ENCODE measurements around the gene EPHB1.

The EPHB1 gene

GRCh38 chr3:134794950-134795745 lies at the start of gene EPHB1:
Gene EPHB1 (plus strand): TSS chr3:134795260.
- DNase-seq, result peak; percentile 91

DNA sequence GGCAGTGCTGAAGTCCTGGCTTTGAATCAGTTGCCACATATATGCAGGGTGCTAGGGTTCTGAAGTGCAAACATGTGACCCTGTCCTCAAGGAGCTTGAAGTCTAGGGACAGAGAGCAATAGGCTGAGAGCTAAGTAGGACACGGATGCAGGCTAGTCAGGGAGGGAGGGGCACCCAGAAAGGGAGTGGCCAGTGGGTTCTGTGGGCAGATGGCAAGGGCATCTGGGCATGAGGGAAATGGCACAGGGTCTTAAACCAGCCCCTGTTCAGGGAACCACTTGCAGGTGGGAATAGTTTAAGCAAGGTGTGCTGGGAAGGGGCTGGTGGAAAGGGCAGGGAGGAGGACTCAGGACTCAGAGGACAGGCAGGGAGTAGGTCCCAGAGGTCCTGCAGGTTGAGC lies 46.4 kb upstream of the EPHB1 start:
- DNase-seq, result no peak

DNA sequence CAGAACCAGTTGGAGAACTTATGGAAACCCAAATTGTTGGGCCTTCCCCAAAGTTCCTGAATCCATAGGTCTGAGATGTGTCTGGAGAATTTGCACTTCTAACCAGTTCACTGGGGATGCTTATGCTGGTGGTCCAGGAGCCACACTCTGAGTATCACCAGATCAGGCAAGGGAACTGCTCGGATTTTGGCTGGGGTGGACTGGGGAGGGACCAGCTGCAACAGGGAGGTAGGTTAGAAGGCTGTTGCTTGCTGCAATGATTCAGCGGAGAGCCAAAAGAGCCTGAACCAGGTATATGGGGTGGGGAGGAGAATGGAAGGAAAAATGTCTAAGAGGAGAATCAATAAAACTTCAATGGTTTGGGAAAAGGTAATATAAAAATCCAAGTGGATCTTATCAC lies 45.9 kb upstream of the EPHB1 start:
- no peak for DNase-seq

GRCh38 chr3:134749802-134750553 lies 45.1 kb upstream of the EPHB1 start:
- no peak for DNase-seq

- no peak for DNase-seq
Observed at GRCh38 chr3:134751831-134752230, 43.2 kb upstream of the EPHB1 start.

GRCh38 chr3:134752761-134753461 lies 42.1 kb upstream of the EPHB1 start:
- DNase-seq, result no peak

DNA sequence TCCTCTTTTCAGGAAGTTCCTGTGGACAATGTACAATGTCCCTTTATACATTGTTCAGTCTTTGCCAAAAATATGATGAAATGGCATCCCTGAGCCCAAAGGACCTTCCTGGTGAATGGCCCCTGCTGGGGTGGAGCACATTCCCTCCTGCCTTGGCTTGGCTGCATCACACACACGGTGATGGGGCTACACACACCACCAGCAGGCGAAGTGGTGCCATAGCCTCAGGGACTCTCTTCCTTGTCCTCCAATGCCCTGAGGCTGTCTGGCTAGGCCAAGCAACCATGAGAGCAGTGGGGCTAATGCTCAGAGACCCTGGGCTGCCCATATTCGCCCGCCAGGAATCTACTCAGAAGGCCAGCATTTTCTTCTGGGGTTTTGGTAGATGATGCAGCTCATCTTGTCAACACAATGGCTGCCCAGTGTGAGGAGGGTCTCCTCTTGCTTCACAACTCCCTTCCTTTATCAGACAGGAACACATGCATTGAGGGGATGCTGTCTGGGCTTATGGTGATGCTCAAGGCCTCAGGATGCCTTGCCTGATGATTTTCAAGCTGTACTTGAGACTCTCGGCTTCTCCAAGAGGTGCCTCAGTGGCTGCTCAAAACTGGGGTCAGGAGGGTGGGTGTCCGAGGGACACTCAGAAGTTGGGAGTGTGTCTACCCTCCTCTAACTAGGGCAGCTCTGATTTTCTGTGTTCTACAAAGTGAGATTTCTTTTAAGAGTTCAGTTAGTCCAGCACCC lies 40.9 kb upstream of the EPHB1 start:
- no peak for DNase-seq

GRCh38 chr3:134754768-134755559 lies 40.1 kb upstream of the EPHB1 start:
- DNase-seq, result no peak

GRCh38 chr3:134755821-134756220 lies 39.2 kb upstream of the EPHB1 start:
- DNase-seq, result no peak

DNA sequence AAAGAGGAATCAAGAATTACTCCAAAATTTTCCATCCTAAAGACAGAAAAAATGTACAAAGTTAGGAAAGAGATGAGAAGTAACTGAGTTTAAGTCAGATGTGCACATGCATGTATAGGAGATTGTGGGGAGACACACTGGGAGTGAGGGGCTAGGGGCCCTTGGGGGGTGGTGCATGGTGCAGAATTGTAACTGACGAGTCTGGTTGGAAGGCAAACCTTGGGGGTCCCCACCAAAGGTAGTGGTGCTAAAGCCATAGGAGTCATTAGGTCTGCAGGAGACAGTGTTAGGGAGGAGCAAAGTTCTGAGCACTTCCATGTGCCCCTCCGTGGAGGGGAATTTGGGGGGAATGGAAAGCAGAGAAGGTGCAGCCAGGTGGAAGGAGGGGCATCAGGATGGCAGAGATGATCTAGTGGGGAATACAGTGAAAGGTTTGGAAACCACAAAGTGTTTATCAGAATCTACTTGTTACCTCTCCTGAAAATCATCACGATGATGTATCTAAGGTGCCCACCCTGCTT lies 37.5 kb upstream of the EPHB1 start:
- no peak for DNase-seq

GRCh38 chr3:134761213-134761612 lies 33.8 kb upstream of the EPHB1 start:
- DNase-seq, result no peak

GRCh38 chr3:134762016-134762415 lies 33.0 kb upstream of the EPHB1 start:
- DNase-seq, result no peak

DNA sequence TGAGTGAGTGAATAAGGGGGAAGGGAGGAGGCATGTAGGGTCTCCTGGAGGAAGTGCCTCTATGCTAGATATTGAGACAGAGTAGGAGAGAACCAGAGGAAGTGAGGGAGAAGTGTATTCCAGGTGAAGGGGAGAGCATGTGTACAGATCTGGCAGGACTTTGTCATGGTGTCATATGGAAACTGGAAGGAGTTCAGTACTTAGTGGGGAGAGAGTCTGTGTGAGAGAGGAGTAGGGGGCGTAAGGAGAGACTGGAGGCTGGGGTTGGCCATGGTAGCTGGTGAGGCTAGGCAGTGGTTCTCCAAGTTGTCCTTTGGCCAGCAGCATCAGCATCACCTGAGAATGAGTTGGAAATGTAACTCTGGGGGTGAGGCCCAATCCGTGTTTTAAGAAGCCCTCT lies 29.6 kb upstream of the EPHB1 start:
- no peak for DNase-seq

DNA sequence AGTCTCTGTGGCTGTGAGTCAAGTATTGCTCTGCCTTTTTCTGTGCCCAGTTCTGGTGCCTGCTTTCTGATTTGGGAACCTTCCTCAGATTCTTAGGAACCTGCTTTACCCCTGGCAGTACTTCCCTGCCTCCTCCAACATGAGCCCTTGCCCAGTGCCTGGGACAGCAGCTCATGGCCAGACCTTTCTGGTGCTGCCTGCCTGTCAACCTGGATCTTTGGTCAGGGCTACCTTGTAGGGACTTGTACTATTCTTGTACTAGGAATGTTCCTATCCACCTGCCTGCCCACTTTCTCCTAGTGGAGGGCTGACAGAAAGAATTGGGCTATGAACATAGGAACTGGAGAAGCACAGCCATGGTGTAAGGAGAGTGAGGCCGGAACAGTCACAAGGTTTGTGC lies 28.8 kb upstream of the EPHB1 start:
- DNase-seq, result no peak

DNA sequence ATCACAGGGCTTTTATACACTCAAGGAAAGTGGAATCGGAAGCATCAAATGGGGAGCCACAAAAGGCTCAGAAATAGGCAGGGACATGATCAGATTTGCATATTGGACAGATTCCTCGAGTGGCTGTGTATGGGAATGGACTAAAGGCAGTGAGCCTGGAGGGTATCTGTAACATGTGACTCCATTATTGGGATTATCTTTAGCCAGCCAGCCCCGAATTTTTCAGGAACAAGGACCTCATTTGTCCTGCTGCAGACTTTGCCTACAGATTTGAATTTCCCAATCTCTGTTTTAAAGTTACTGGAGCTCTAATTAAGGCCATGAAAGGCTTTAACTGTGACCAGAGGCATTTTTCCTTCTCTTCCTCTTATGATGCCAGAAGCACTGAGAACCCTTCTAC lies 26.9 kb upstream of the EPHB1 start:
- DNase-seq, result peak; percentile 96

DNA sequence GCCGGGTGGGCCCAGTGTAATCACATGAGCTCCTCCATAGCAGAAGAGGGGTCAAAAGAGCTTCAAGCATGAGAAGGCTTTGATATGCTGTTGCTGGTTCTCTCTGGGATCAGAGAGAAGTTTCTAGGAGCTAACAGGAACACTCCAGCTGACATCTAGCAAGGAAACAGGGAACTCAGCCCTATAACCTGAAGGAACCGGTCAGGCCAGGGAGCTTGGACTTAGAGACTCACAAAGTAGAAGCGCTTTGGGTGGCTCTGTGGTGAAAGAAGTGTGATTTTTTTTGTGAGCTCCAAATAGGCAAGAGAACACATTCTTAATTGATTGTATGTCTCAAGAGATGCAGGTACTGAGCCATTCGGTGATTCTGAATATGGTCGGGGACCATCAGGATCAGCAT lies 26.2 kb upstream of the EPHB1 start:
- DNase-seq, result no peak

GRCh38 chr3:134769287-134769868 lies 25.7 kb upstream of the EPHB1 start:
- no peak for DNase-seq

DNA sequence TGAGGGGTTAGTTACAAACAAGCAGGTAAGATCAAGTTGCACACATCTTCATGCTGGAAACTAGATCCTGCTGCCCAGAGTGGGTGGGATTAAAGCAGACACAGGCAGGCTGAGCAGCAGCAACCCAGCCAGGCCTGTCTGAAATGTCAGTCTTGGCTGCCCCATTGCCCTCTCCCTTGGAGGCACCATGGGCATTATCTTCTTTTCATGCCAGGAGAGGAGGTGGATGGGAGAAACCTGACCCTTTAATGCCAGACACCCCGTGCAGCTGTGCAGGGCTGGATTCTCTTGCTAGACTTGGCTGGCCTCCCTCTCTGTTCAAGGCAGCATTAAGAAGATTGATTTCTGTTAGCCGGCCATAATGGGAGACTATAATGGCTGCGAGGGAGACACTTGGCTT lies 23.0 kb upstream of the EPHB1 start:
- DNase-seq, result no peak

- no peak for DNase-seq
Observed at GRCh38 chr3:134772591-134772990, 22.5 kb upstream of the EPHB1 start.

GRCh38 chr3:134775831-134776230 lies 19.2 kb upstream of the EPHB1 start:
- DNase-seq, result no peak

GRCh38 chr3:134776518-134776917 lies 18.5 kb upstream of the EPHB1 start:
- DNase-seq, result no peak

DNA sequence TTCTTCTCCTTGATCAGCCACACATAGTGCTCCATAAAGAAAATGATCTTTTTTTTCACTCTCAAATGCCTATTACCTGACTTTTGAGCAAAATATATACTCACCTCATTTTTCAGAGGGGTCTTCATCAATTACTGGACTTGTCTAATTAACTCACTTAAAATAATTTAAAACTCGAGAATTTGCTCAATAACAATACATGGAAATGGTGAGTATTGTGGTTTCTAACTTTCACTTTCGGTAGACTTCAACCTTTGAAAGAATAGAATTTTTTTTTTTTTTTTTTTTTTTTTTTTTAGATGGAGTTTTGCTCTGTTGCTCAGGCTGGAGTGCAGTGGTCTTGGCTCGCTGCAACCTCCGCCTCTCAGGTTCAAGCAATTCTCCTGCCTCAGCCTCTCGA lies 17.7 kb upstream of the EPHB1 start:
- DNase-seq, result no peak
